IPS-15b (cell line): Measurements from ENCODE around the gene PRKN.
A peak's percentile ranks its signal among the peaks of the same experiment; 100 is the strongest.

ENCODE experiments used
- H3K27me3 ChIP-seq: one replicate; pipeline ENCODE4 v1.6.1; 2013; ENCODE audit warnings: low read length; ENCODE audit not compliant: control insufficient read depth, insufficient read depth
- H3K36me3 ChIP-seq: one replicate; pipeline ENCODE4 v1.6.1; 2013; ENCODE audit warnings: low read length; ENCODE audit not compliant: control insufficient read depth, insufficient read depth
- H3K4me1 ChIP-seq: one replicate; pipeline ENCODE4 v1.6.1; 2013; ENCODE audit warnings: mild to moderate bottlenecking, low read length; ENCODE audit not compliant: control insufficient read depth, insufficient read depth
- H3K4me3 ChIP-seq: one replicate; pipeline ENCODE4 v1.5.1; 2013; ENCODE audit warnings: low read depth, low read length
- H3K9ac ChIP-seq: one replicate; pipeline ENCODE4 v1.6.1; 2013; ENCODE audit warnings: low read depth, mild to moderate bottlenecking, low read length
- H3K9me3 ChIP-seq: one replicate; pipeline ENCODE4 v1.6.1; 2013; ENCODE audit warnings: mild to moderate bottlenecking, low read length; ENCODE audit not compliant: control insufficient read depth, insufficient read depth

The PRKN gene

GRCh38 chr6:161918109-161918531 is 809.4 kb downstream of the PRKN start:
- H3K4me3 ChIP-seq: no peak overlapping the region
- no peaks in the 10 kb centered on the region for H3K36me3 ChIP-seq
- H3K9ac ChIP-seq: no peak overlapping the region
- no peaks in the 10 kb centered on the region for H3K27me3 ChIP-seq
- no peaks in the 10 kb centered on the region for H3K9me3 ChIP-seq
- no peaks in the 10 kb centered on the region for H3K4me1 ChIP-seq

- no peak overlapping the region for H3K4me3 ChIP-seq
- no peaks in the 10 kb centered on the region for H3K4me1 ChIP-seq
- H3K36me3 ChIP-seq: no peaks in the 10 kb centered on the region
- H3K9ac ChIP-seq: no peak overlapping the region
- no peaks in the 10 kb centered on the region for H3K9me3 ChIP-seq
- no peaks in the 10 kb centered on the region for H3K27me3 ChIP-seq
Measured at GRCh38 chr6:161917645-161918044, 809.9 kb downstream of the PRKN start.

GRCh38 chr6:161915456-161915964 is 812.1 kb downstream of the PRKN start:
- Histone ChIP-seq H3K9me3 (no peaks in the 10 kb centered on the region), H3K36me3 (no peaks in the 10 kb centered on the region), H3K4me1 (no peaks in the 10 kb centered on the region), H3K27me3 (no peaks in the 10 kb centered on the region), H3K4me3 (no peak overlapping the region), H3K9ac (no peak overlapping the region)

GRCh38 chr6:161908872-161909271 is 818.7 kb downstream of the PRKN start:
- H3K36me3 ChIP-seq: no peaks in the 10 kb centered on the region
- H3K9me3 ChIP-seq: no peaks in the 10 kb centered on the region
- no peak overlapping the region for H3K4me3 ChIP-seq
- H3K27me3 ChIP-seq: no peaks in the 10 kb centered on the region
- H3K9ac ChIP-seq: no peak overlapping the region
- no peaks in the 10 kb centered on the region for H3K4me1 ChIP-seq

- Histone ChIP-seq H3K36me3 (no peaks in the 10 kb centered on the region), H3K9me3 (no peaks in the 10 kb centered on the region), H3K27me3 (no peaks in the 10 kb centered on the region), H3K4me1 (no peaks in the 10 kb centered on the region), H3K4me3 (no peak overlapping the region), H3K9ac (no peak overlapping the region)
Measured at GRCh38 chr6:161906571-161906970, 821.0 kb downstream of the PRKN start.

GRCh38 chr6:161903584-161904212 is 823.9 kb downstream of the PRKN start:
- Histone ChIP-seq H3K9ac (no peak overlapping the region), H3K4me3 (no peak overlapping the region), H3K27me3 (no peaks in the 10 kb centered on the region), H3K36me3 (no peaks in the 10 kb centered on the region), H3K9me3 (no peaks in the 10 kb centered on the region), H3K4me1 (no peaks in the 10 kb centered on the region)

GRCh38 chr6:161901740-161902426 is 825.7 kb downstream of the PRKN start:
- Histone ChIP-seq H3K4me1 (no peaks in the 10 kb centered on the region), H3K36me3 (no peaks in the 10 kb centered on the region), H3K4me3 (no peak overlapping the region), H3K9ac (no peak overlapping the region), H3K9me3 (no peaks in the 10 kb centered on the region), H3K27me3 (no peaks in the 10 kb centered on the region)

GRCh38 chr6:161894436-161894835 is 833.1 kb downstream of the PRKN start:
- Histone ChIP-seq H3K4me1 (peaks cover 25% of the 10 kb centered on the region), H3K9me3 (no peaks in the 10 kb centered on the region), H3K27me3 (peaks cover 23% of the 10 kb centered on the region), H3K4me3 (no peak overlapping the region), H3K36me3 (no peaks in the 10 kb centered on the region), H3K9ac (no peak overlapping the region)

GRCh38 chr6:161891542-161891941 is 836.0 kb downstream of the PRKN start:
- no peaks in the 10 kb centered on the region for H3K9me3 ChIP-seq
- no peaks in the 10 kb centered on the region for H3K36me3 ChIP-seq
- H3K4me1 ChIP-seq: peaks cover 25% of the 10 kb centered on the region
- peak overlapping the region; percentile 20 for H3K4me3 ChIP-seq
- no peak overlapping the region for H3K9ac ChIP-seq
- H3K27me3 ChIP-seq: peaks cover 31% of the 10 kb centered on the region

- Histone ChIP-seq H3K9me3 (no peaks in the 10 kb centered on the region), H3K36me3 (no peaks in the 10 kb centered on the region), H3K9ac (no peak overlapping the region), H3K4me3 (peak overlapping the region; percentile 20), H3K4me1 (peaks cover 20% of the 10 kb centered on the region), H3K27me3 (peaks cover 31% of the 10 kb centered on the region)
Measured at GRCh38 chr6:161890832-161891297, 836.7 kb downstream of the PRKN start.

GRCh38 chr6:161890133-161890831 is 837.3 kb downstream of the PRKN start:
- Histone ChIP-seq H3K4me3 (peak overlapping the region; percentile 13), H3K9ac (no peak overlapping the region), H3K4me1 (peaks cover 18% of the 10 kb centered on the region), H3K9me3 (no peaks in the 10 kb centered on the region), H3K36me3 (no peaks in the 10 kb centered on the region), H3K27me3 (peaks cover 31% of the 10 kb centered on the region)
